GM23248 (cell line): Measurements from ENCODE around the gene PLEKHG3. TPM values are rescaled to one million over a fixed set of nuclear protein-coding genes. Genes with fewer than 3 reads are reported as not detected.

Experiments used
- DNase-seq: peaks from one replicate; pipeline ENCODE4 v3.0.0-alpha.2; 2015
- H2AFZ ChIP-seq: fragments of 200-600 bp; sonication (generic); 2 replicates; pipeline ENCODE4 v1.6.1; 2016; ENCODE audit warnings: antibody characterized with exemption
- H3F3A ChIP-seq: fragments of 200-600 bp; sonication (generic); 2 replicates; pipeline ENCODE4 v1.6.1; 2016; ENCODE audit warnings: mild to moderate bottlenecking, antibody characterized with exemption, mixed run types; ENCODE audit not compliant: insufficient read depth
- H3K27ac ChIP-seq: fragments of 200-600 bp; sonication (generic); 2 replicates; pipeline ENCODE4 v1.5.1; 2016; ENCODE audit warnings: mild to moderate bottlenecking
- H3K27me3 ChIP-seq: fragments of 200-600 bp; sonication (generic); replicated peaks from 2 replicates; pipeline ENCODE4 v1.6.1; 2016; ENCODE audit warnings: mild to moderate bottlenecking; ENCODE audit not compliant: insufficient read depth
- H3K36me3 ChIP-seq: fragments of 200-600 bp; sonication (generic); 2 replicates; pipeline ENCODE4 v1.6.1; 2016; ENCODE audit warnings: low read depth, mild to moderate bottlenecking
- H3K4me1 ChIP-seq: fragments of 200-600 bp; sonication (generic); 2 replicates; pipeline ENCODE4 v1.6.1; 2016; ENCODE audit warnings: mild to moderate bottlenecking; ENCODE audit not compliant: insufficient read depth
- H3K4me2 ChIP-seq: fragments of 200-600 bp; sonication (generic); one replicate; pipeline ENCODE4 v1.6.1; 2016; ENCODE audit warnings: mild to moderate bottlenecking; ENCODE audit not compliant: unreplicated experiment
- H3K4me3 ChIP-seq: fragments of 200-600 bp; sonication (generic); 2 replicates; pipeline ENCODE4 v1.5.1; 2016; ENCODE audit warnings: mild to moderate bottlenecking
- H3K79me2 ChIP-seq: fragments of 200-600 bp; sonication (generic); 2 replicates; pipeline ENCODE4 v1.6.1; 2016; ENCODE audit warnings: mild to moderate bottlenecking; ENCODE audit not compliant: insufficient read depth
- H3K9ac ChIP-seq: fragments of 200-600 bp; sonication (generic); 2 replicates; pipeline ENCODE4 v1.6.1; 2016; ENCODE audit warnings: mild to moderate bottlenecking
- H3K9me2 ChIP-seq: fragments of 200-600 bp; sonication (generic); 2 replicates; pipeline ENCODE4 v1.6.1; 2016; ENCODE audit warnings: mixed run types, mild to moderate bottlenecking, moderate library complexity; ENCODE audit not compliant: insufficient read depth
- H3K9me3 ChIP-seq: fragments of 200-600 bp; sonication (generic); one replicate; pipeline ENCODE4 v1.6.1; 2017; ENCODE audit warnings: low read depth
- H4K20me1 ChIP-seq: fragments of 200-600 bp; sonication (generic); 2 replicates; pipeline ENCODE4 v1.6.0; 2016; ENCODE audit not compliant: insufficient read depth
- EZH2 ChIP-seq: fragments of 200-600 bp; sonication (generic); IDR thresholded peaks from 2 replicates; pipeline ENCODE4 v1.6.1; 2018; ENCODE audit warnings: antibody characterized with exemption, mild to moderate bottlenecking; ENCODE audit not compliant: insufficient read depth, poor library complexity, severe bottlenecking
- EZH2phosphoT487 ChIP-seq: fragments of 200-600 bp; sonication (generic); IDR thresholded peaks from 2 replicates; pipeline ENCODE4 v1.6.1; 2018; ENCODE audit warnings: antibody characterized with exemption, moderate library complexity, mild to moderate bottlenecking, low read depth; ENCODE audit not compliant: insufficient read depth
- WGBS, 2 experiments: methylation state at CpG; one replicate each; pipeline ENCODE4 v1.1.6; 2015 to 2017; ENCODE audit warnings: low lambda C conversion rate in 2 of 2, low coverage in 1 of 2; ENCODE audit errors: missing lambda C conversion rate in 2 of 2; 5-methylcytosine and 5-hydroxymethylcytosine counted together
- in situ Hi-C: fragments of 300-500 bp; cut with MboI; formaldehyde crosslinking; loops from 2 replicates; pipeline ENCODE4 v1.15.0; 2020
- polyA plus RNA-seq: library from polyadenylated mRNA; unstranded; fragments of >200 nt; fragmentation: Nextera tagmentation; extraction: Ambion mirVana; gene quantifications from 2 replicates; pipeline ENCODE4 v1.2.1, GENCODE V29; 2016
- total RNA-seq: library from RNA; depleted of rRNA; stranded (reverse); fragments of >200 nt; shearing (Covaris generic); gene quantifications from 2 replicates; pipeline ENCODE4 v1.2.3, GENCODE V29; 2014

The PLEKHG3 gene
- total and polyA plus RNA-seq, 2 experiments from 2014 or later: 2.1 to 6.9 TPM

GRCh38 chr14:64747327-64747726 is 43.1 kb downstream of the PLEKHG3 start:
- Histone ChIP-seq H2AFZ (no peak overlapping the region), H3K27me3 (no peaks in the 10 kb centered on the region), H3F3A (no peaks in the 10 kb centered on the region), H3K9me2 (no peaks in the 10 kb centered on the region), H3K27ac (no peak overlapping the region), H4K20me1 (no peaks in the 10 kb centered on the region), H3K4me2 (no peak overlapping the region), H3K4me3 (no peak overlapping the region), H3K36me3 (no peaks in the 10 kb centered on the region), H3K9ac (no peak overlapping the region), H3K4me1 (no peaks in the 10 kb centered on the region), H3K79me2 (no peaks in the 10 kb centered on the region), H3K9me3 (no peaks in the 10 kb centered on the region)
- no peak for DNase-seq
- no peak for TF ChIP-seq EZH2phosphoT487
- in situ Hi-C loops: no loop called here
- WGBS, 2 experiments: 84 to 91% methylated on average over 4 to 5 of the region's 5 CpGs

- TF ChIP-seq EZH2: no peak
- no peak for TF ChIP-seq EZH2phosphoT487
- H3K36me3 ChIP-seq: no peaks in the 10 kb centered on the region
- H3K4me2 ChIP-seq: no peak overlapping the region
- no peaks in the 10 kb centered on the region for H3K4me1 ChIP-seq
- H3K27me3 ChIP-seq: no peaks in the 10 kb centered on the region
- no peaks in the 10 kb centered on the region for H3K9me3 ChIP-seq
- 76 to 82% methylated on average over 6 of the region's 6 CpGs for WGBS, 2 experiments
- in situ Hi-C loops: no loop called here
- no peaks in the 10 kb centered on the region for H3K79me2 ChIP-seq
- H3K4me3 ChIP-seq: no peak overlapping the region
- H3F3A ChIP-seq: no peaks in the 10 kb centered on the region
- H4K20me1 ChIP-seq: no peaks in the 10 kb centered on the region
- no peak overlapping the region for H3K9ac ChIP-seq
- no peak overlapping the region for H3K27ac ChIP-seq
- no peaks in the 10 kb centered on the region for H3K9me2 ChIP-seq
- H2AFZ ChIP-seq: no peak overlapping the region
- DNase-seq: no peak
These were observed 44.3 kb downstream of the PLEKHG3 start for GRCh38 chr14:64748521-64748920.

GRCh38 chr14:64748995-64749714 is 44.9 kb downstream of the PLEKHG3 start:
- H3K27ac ChIP-seq: no peak overlapping the region
- TF ChIP-seq EZH2phosphoT487 (no peak), EZH2 (no peak)
- no peaks in the 10 kb centered on the region for H4K20me1 ChIP-seq
- no peak for DNase-seq
- no peak overlapping the region for H2AFZ ChIP-seq
- no peaks in the 10 kb centered on the region for H3K36me3 ChIP-seq
- in situ Hi-C loops: no loop called here
- H3K79me2 ChIP-seq: no peaks in the 10 kb centered on the region
- no peak overlapping the region for H3K4me2 ChIP-seq
- no peaks in the 10 kb centered on the region for H3F3A ChIP-seq
- no peaks in the 10 kb centered on the region for H3K27me3 ChIP-seq
- 91 to 93% methylated on average over 35 to 51 of the region's 51 CpGs for WGBS, 2 experiments
- H3K4me3 ChIP-seq: no peak overlapping the region
- H3K9me3 ChIP-seq: no peaks in the 10 kb centered on the region
- no peaks in the 10 kb centered on the region for H3K9me2 ChIP-seq
- H3K9ac ChIP-seq: no peak overlapping the region
- no peaks in the 10 kb centered on the region for H3K4me1 ChIP-seq

GRCh38 chr14:64752909-64753308 is 48.7 kb downstream of the PLEKHG3 start:
- Histone ChIP-seq H3F3A (no peaks in the 10 kb centered on the region), H3K36me3 (no peaks in the 10 kb centered on the region), H3K79me2 (no peaks in the 10 kb centered on the region), H2AFZ (no peak overlapping the region), H3K4me1 (peaks cover 6% of the 10 kb centered on the region), H3K9me3 (no peaks in the 10 kb centered on the region), H3K4me3 (no peak overlapping the region), H3K27ac (no peak overlapping the region), H3K9me2 (no peaks in the 10 kb centered on the region), H3K4me2 (no peak overlapping the region), H3K27me3 (no peaks in the 10 kb centered on the region), H3K9ac (no peak overlapping the region), H4K20me1 (no peaks in the 10 kb centered on the region)
- DNase-seq: no peak
- in situ Hi-C loops: no loop called here
- 98% methylated on average over 6 of the region's 6 CpGs for WGBS, 2 experiments
- TF ChIP-seq EZH2 (no peak), EZH2phosphoT487 (no peak)
